Type B pancreatic cell (in vitro differentiated cells): ENCODE data around the gene ANKRD30B. TPM values are rescaled to one million over a fixed set of nuclear protein-coding genes. Genes with fewer than 3 reads are reported as not detected.
A peak's percentile ranks its signal among the peaks of the same experiment; 100 is the strongest.
"Not testable (repeated sequence)": the region's sequence is repeated elsewhere in the genome, so short reads cannot be mapped to it uniquely, and the experiment has no call there.

Source experiments
- DNase-seq: peaks from one replicate; pipeline ENCODE4 v3.0.0; 2021; ENCODE audit warnings: mixed read lengths; ENCODE audit not compliant: unreplicated experiment; ENCODE audit errors: extremely low spot score
- H3K27ac Mint-ChIP-seq: 2 replicates; pipeline ENCODE4 v1.8.0; 2021; ENCODE audit warnings: mild to moderate bottlenecking, mixed read lengths
- H3K27me3 Mint-ChIP-seq: 2 replicates; pipeline ENCODE4 v1.8.0; 2021; ENCODE audit warnings: mixed read lengths
- H3K36me3 Mint-ChIP-seq: 2 replicates; pipeline ENCODE4 v1.8.0; 2021; ENCODE audit warnings: mixed read lengths
- H3K4me1 Mint-ChIP-seq: one replicate; pipeline ENCODE4 v1.8.0; 2021; ENCODE audit warnings: mixed read lengths; ENCODE audit not compliant: unreplicated experiment
- H3K4me3 Mint-ChIP-seq: 2 replicates; pipeline ENCODE4 v1.8.0; 2021; ENCODE audit warnings: mild to moderate bottlenecking, mixed read lengths
- H3K9me3 Mint-ChIP-seq: 2 replicates; pipeline ENCODE4 v1.8.0; 2021; ENCODE audit warnings: mixed read lengths
- CTCF ChIP-seq: fragments of 200-600 bp; sonication (generic); conservative IDR thresholded peaks from 2 replicates; pipeline ENCODE4 v1.5.0; 2021; ENCODE audit warnings: antibody characterized with exemption, mild to moderate bottlenecking
- long read RNA-seq: library from polyadenylated mRNA; unstranded; transcript quantifications from one replicate; pipeline ENCODE4 v2.0.0, GENCODE V29; 2020
- total RNA-seq: library from RNA; stranded (reverse); gene quantifications from 2 replicates; pipeline ENCODE4 v1.2.1, GENCODE V29; 2021; ENCODE audit warnings: low replicate concordance

ANKRD30B gene, protein sequence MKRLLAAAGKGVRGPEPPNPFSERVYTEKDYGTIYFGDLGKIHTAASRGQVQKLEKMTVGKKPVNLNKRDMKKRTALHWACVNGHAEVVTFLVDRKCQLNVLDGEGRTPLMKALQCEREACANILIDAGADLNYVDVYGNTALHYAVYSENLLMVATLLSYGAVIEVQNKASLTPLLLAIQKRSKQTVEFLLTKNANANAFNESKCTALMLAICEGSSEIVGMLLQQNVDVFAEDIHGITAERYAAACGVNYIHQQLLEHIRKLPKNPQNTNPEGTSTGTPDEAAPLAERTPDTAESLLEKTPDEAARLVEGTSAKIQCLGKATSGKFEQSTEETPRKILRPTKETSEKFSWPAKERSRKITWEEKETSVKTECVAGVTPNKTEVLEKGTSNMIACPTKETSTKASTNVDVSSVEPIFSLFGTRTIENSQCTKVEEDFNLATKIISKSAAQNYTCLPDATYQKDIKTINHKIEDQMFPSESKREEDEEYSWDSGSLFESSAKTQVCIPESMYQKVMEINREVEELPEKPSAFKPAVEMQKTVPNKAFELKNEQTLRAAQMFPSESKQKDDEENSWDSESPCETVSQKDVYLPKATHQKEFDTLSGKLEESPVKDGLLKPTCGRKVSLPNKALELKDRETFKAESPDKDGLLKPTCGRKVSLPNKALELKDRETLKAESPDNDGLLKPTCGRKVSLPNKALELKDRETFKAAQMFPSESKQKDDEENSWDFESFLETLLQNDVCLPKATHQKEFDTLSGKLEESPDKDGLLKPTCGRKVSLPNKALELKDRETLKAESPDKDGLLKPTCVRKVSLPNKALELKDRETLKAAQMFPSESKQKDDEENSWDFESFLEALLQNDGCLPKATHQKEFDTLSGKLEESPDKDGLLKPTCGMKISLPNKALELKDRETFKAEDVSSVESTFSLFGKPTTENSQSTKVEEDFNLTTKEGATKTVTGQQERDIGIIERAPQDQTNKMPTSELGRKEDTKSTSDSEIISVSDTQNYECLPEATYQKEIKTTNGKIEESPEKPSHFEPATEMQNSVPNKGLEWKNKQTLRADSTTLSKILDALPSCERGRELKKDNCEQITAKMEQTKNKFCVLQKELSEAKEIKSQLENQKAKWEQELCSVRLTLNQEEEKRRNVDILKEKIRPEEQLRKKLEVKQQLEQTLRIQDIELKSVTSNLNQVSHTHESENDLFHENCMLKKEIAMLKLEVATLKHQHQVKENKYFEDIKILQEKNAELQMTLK (N-terminal part only)
- not detected in 2 replicates for total RNA-seq
- long read RNA-seq = 0 reads

GRCh38 chr18:14747513-14748474, at the start of gene ANKRD30B:
TSS of gene ANKRD30B (plus strand) at chr18:14748172. CDS start at chr18:14748420, 248 bp downstream.
- H3K4me3 Mint-ChIP-seq = no peak within 1 kb of the TSS
- H3K4me1 Mint-ChIP-seq = no peaks in the 10 kb centered on the region
- TF ChIP-seq CTCF = no peak
- H3K9me3 Mint-ChIP-seq = no peaks in the 10 kb centered on the region
- no peaks in the 10 kb centered on the region for H3K36me3 Mint-ChIP-seq
- no peak within 1 kb of the TSS for H3K27ac Mint-ChIP-seq
- no peaks in the 10 kb centered on the region for H3K27me3 Mint-ChIP-seq
- peak; percentile 63 for DNase-seq

DNA sequence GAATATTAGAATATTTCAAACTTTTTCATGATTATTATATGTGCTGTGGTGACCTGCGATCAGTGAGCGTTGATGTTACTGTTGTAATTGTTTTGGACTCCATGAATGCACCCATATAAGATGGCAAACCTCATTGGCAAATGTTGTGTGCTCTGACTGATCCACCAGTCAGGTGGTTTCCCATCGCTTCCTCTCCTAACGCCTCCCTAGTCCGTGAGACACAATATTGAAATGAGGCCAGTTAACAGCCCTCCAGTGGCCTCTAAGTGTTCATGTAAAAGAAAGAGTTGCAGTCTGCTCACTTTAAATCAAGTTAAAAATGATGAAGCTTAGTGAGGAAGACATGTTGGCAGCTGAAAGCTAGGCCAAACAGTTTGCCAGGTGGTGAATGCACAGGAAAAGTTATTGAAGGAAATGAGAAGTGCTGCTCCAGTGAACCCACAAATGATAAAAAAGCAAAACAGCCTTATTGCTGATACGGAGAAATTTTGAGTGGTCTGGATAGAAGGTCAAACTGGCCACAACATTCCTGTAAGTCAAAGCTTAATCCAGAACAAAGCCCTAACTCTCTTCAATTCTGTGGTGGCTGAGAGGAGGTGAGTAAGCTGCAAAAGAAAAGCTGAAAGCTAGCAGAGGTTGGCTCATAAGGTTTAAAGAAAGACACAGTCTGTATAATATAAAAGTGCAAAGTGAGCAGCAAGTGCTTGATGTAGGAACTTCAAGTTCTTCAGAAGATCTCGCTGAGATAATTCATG, 46.5 kb upstream of the ANKRD30B start:
- H3K36me3 Mint-ChIP-seq, DNase-seq, H3K9me3 Mint-ChIP-seq, H3K4me3 Mint-ChIP-seq, H3K4me1 Mint-ChIP-seq, H3K27ac Mint-ChIP-seq, H3K27me3 Mint-ChIP-seq: not testable (repeated sequence)

- H3K4me1 Mint-ChIP-seq, DNase-seq, H3K36me3 Mint-ChIP-seq, H3K27me3 Mint-ChIP-seq, H3K4me3 Mint-ChIP-seq, H3K9me3 Mint-ChIP-seq, H3K27ac Mint-ChIP-seq: not testable (repeated sequence)
These were observed 38.2 kb upstream of the ANKRD30B start for GRCh38 chr18:14709761-14710160.

- H3K36me3 Mint-ChIP-seq, H3K4me3 Mint-ChIP-seq, H3K4me1 Mint-ChIP-seq, H3K27ac Mint-ChIP-seq, H3K27me3 Mint-ChIP-seq, H3K9me3 Mint-ChIP-seq, DNase-seq: not testable (repeated sequence)
These were observed 26.4 kb upstream of the ANKRD30B start for GRCh38 chr18:14721569-14721968.

DNA sequence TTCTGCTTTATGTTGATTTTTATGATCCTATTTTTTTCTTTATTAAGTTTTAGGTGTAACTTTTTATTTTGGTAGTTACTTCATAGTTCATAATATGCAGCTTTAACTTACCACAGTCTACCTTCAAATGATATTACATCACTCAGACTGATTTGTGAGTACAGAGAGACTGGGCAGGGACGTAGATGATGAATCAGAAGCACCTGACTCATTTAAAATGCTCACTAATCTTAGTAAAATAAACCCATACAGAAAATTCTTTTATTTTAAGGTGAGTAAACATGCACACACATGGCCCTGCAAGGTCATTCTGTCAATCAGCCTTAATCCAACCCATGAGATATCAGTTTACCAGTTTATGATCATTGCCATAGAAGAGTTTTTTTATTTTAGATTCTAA, 8.9 kb upstream of the ANKRD30B start:
- not testable (repeated sequence) for H3K27ac Mint-ChIP-seq, H3K4me1 Mint-ChIP-seq

DNA sequence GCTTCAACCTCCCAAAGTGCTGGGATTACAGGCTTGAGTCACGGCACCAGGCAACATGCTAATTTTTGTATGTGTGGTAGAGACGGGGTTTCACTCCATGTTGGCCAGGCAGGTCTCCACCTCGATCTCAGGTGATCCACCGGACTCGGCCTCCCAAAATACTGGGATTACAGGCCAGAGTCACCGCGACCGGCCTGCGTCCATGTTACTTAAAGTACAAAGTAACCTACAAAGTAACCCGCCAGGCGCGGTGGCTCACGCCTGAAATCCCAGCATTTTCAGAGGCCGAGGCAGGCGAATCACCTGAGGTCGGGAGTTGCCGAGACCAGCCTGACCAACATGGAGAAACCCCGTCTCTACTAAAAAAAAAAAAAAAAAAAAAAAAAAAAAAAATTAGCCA, 1.1 kb upstream of the ANKRD30B start:
- Mint-ChIP-seq H3K36me3 (no peaks in the 10 kb centered on the region), H3K27ac (no peak overlapping the region), H3K27me3 (no peaks in the 10 kb centered on the region), H3K4me3 (no peak overlapping the region), H3K4me1 (no peaks in the 10 kb centered on the region), H3K9me3 (no peaks in the 10 kb centered on the region)
- TF ChIP-seq CTCF = no peak
- DNase-seq = no peak

More for the DNA sequence above, 8.9 kb upstream of the ANKRD30B start:
- not testable (repeated sequence) for H3K4me3 Mint-ChIP-seq, H3K9me3 Mint-ChIP-seq, DNase-seq, H3K36me3 Mint-ChIP-seq, H3K27me3 Mint-ChIP-seq
